GM19239 (cell line): Measurements from ENCODE around the gene MTREX.
A peak's percentile ranks its signal among the peaks of the same experiment; 100 is the strongest.

Source experiments
- DNase-seq: peaks from one replicate; pipeline ENCODE4 v3.0.0; 2011; ENCODE audit warnings: low spot score; ENCODE audit not compliant: insufficient read length
- FAIRE-seq: peaks from 2 replicates; lab custom pipeline; 2011; peaks lifted over from hg19 to GRCh38; lab: Jason Lieb, UNC

Gene MTREX

GRCh38 chr5:55372130-55372925, 64.5 kb downstream of the MTREX start:
- no peak for DNase-seq
- no peak for FAIRE-seq

- FAIRE-seq, result no peak
- no peak for DNase-seq
Observed at GRCh38 chr5:55377810-55378209, 70.0 kb downstream of the MTREX start.

- FAIRE-seq (no peak), DNase-seq (no peak)
Observed at GRCh38 chr5:55383254-55383653, 75.5 kb downstream of the MTREX start.

- DNase-seq (no peak), FAIRE-seq (no peak)
Observed at GRCh38 chr5:55384072-55384471, 76.3 kb downstream of the MTREX start.

- no peak for FAIRE-seq
- DNase-seq, result no peak
Observed at GRCh38 chr5:55385227-55385626, 77.4 kb downstream of the MTREX start.

- DNase-seq (no peak), FAIRE-seq (peak; percentile 60)
Observed at GRCh38 chr5:55385846-55386245, 78.1 kb downstream of the MTREX start.

- DNase-seq, result no peak
- FAIRE-seq, result peak; percentile 44
Observed at GRCh38 chr5:55386356-55386755, 78.6 kb downstream of the MTREX start.

DNA sequence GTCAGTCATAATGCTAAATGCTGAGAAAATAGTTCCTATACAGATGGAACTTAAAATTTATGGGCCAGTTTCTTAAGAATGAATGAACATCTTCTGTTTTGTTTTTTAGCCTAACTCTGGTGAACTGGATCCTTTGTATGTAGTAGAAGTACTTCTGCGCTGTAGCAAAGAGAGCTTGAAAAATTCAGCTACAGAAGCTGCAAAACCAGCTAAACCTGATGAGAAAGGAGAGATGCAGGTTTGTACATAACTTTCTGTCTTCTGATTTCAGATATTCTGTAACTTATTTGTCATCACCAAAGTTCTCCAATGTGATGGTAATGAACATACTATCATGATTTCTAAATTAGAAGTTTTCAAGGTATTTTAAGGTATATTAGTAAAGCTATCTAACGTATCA, 80.1 kb downstream of the MTREX start:
- FAIRE-seq (peak; percentile 40), DNase-seq (no peak)

DNA sequence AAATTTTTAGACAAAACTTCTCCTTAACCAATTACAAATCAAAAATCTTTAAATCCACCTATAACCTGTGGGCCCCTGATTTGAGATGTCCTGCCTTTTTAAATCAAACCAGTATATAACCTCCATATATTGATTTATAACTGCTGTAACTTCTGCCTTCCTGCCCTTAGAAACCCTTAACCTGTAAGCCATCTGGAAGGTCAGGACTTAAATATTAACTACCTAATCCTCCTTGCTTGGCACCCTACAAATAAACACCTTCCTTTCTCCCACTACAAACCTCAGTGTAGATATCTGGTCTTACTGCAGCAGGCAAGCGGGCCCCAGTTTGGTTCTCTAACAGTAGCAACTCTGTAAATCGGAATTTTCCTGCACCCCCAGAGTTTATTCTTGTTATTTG, 83.9 kb downstream of the MTREX start:
- no peak for FAIRE-seq
- no peak for DNase-seq

DNA sequence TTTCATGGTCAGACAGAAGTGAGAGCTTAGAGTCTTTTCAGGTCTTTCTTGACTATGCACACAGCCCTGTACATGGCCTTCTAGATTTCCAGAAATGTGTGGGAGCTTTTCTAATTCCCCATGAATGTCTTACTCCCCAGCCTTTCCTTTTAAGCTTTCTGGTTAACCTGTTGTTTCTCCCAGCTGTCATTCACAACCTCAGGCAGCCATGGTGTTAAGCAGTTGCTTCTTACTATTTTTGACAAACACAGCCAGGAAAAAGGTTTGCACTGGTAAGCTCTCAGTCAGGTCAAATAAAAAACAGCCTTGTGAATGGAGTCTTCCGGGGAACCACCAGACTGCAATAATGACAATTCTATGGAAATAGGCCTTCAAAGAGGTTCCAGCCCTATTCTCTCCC, 84.9 kb downstream of the MTREX start:
- FAIRE-seq, result no peak

DNA sequence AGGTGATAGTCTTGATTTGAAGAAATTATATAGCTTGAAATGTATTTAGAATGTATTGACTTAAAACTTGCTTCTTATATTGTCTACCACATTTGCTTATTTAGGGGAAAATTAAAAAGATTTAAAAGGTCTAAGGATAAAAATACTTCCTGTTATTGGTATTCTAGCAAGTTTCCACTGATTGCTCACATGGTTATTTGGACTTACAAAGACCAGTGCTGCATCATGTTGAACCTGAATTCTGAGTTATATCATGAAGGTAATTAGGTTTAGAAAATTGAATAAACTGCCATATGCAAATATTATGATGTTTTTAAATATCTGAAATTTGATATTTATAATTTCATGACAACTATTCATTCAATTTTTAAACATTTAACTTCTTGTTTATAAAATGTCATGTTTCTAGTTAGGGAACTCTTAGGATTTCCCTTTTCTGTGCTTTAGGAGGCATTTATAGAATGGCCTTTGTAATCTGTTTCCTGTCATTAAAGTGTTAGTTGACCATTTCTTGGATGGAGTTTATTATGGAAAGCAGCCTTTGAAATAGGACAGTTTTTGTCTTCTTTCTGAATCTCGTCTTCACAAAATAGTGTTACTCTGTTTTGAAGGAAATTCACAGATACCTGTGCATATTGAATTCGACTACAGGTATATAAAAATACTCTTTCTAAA, 85.8 kb downstream of the MTREX start:
- DNase-seq, result no peak
- FAIRE-seq, result no peak

More for the DNA sequence above, 84.9 kb downstream of the MTREX start:
- no peak for DNase-seq

GRCh38 chr5:55402199-55402598, 94.4 kb downstream of the MTREX start:
- FAIRE-seq (no peak), DNase-seq (no peak)

- DNase-seq (no peak), FAIRE-seq (no peak)
Observed at GRCh38 chr5:55406292-55406691, 98.5 kb downstream of the MTREX start.

GRCh38 chr5:55407059-55407684, 99.4 kb downstream of the MTREX start:
- FAIRE-seq, result no peak

DNA sequence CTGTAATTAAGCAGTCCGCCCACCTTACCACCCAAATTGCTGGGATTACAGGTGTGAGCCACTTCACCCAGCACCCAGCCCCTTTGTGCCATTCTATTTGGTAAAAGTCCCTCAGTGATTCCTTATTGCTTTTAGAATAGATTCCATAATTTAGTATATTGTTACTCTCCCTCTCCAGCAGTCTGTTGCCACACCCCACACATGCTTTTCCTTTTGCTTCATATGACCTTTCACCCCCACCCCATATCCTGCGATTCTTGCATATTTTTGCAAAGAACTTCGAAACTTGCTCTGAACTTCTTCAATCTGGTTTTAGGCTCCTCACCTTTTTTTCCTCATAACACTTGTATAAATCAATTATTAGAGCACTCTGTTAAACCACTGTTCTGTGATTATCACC, 100.2 kb downstream of the MTREX start:
- FAIRE-seq, result no peak
- DNase-seq, result no peak

More at GRCh38 chr5:55407059-55407684, 99.4 kb downstream of the MTREX start:
- no peak for DNase-seq

- FAIRE-seq (no peak), DNase-seq (no peak)
Observed at GRCh38 chr5:55409775-55410174, 102.0 kb downstream of the MTREX start.

DNA sequence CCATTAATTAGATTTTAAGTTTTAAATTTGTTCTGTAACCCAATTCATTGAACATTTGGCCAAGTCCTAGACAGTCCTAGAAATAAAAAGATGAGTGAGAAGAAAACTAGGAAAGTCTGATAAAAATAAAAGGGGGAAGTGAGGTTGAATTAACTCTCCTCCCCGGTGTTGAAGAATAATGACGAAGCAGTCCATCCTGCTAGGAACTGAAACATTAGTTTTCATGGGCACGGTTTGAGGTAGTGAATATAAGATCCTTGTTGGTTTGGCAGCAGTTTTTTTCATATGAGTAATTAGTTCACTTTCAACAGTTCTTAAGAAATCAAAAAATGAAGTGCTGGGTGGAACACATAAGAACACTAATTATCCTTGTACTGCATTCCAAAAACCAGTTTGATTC, 103.1 kb downstream of the MTREX start:
- DNase-seq (no peak), FAIRE-seq (no peak)

DNA sequence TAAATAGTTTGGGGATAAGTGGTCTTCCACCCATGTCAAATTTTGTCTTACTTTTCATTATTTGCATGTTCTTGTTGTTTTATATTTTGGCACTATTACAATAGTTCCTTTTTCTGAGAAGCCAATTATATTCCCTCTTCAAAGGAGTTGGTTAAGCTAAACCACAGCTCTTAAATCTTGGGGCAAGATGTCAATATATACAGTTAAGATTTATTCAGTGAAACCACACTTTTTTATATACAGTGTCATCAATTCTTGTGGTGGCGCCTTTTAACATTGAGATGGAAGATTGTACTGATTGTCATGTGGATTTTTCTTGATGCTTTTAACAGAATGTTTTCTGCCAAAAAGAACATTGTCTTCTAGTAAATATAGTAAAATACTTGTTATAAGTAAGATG, 104.1 kb downstream of the MTREX start:
- FAIRE-seq, result no peak

DNA sequence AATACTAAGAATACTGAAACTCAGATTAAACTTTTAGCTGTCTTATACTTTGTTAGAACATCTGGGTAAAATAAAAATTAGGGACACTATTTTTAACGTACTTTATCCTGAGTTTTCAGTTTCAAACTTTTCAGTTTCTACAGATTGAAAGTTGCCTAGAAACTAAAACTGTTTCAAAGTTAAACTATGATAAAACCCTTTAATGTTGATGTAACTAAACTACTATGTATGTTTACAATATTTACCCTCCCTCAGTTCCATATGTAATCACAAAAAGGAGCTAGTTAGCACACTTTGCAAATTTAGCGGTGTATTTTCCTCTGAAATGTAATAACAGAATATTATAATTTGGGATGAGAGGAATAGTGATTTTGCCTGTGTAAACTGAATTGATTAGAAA, 105.9 kb downstream of the MTREX start:
- FAIRE-seq (no peak), DNase-seq (no peak)

More for the DNA sequence above, 104.1 kb downstream of the MTREX start:
- DNase-seq, result no peak

- DNase-seq (no peak), FAIRE-seq (no peak)
Observed at GRCh38 chr5:55415071-55415470, 107.3 kb downstream of the MTREX start.

- DNase-seq, result no peak
- no peak for FAIRE-seq
Observed at GRCh38 chr5:55416306-55416705, 108.5 kb downstream of the MTREX start.
